Osteocyte (in vitro differentiated cells): ENCODE results near the gene RGS12. TPM values are rescaled to one million over a fixed set of nuclear protein-coding genes. Genes with fewer than 3 reads are reported as not detected.

Source experiments
- DNase-seq: peaks from one replicate; pipeline ENCODE4 v3.0.0; 2021; ENCODE audit warnings: mixed read lengths; ENCODE audit not compliant: unreplicated experiment; ENCODE audit errors: extremely low spot score
- H3K27ac Mint-ChIP-seq: one replicate; pipeline ENCODE4 v1.8.0; 2021; ENCODE audit warnings: mild to moderate bottlenecking, mixed read lengths; ENCODE audit not compliant: unreplicated experiment
- H3K27me3 Mint-ChIP-seq: one replicate; pipeline ENCODE4 v1.8.0; 2021; ENCODE audit warnings: mixed read lengths; ENCODE audit not compliant: unreplicated experiment
- H3K36me3 Mint-ChIP-seq: one replicate; pipeline ENCODE4 v1.8.0; 2021; ENCODE audit warnings: mixed read lengths; ENCODE audit not compliant: unreplicated experiment
- H3K4me1 Mint-ChIP-seq: one replicate; pipeline ENCODE4 v1.8.0; 2021; ENCODE audit warnings: mixed read lengths; ENCODE audit not compliant: unreplicated experiment
- H3K4me3 Mint-ChIP-seq: one replicate; pipeline ENCODE4 v1.8.0; 2021; ENCODE audit warnings: mild to moderate bottlenecking, moderate library complexity, mixed read lengths; ENCODE audit not compliant: unreplicated experiment
- H3K9me3 Mint-ChIP-seq: one replicate; pipeline ENCODE4 v1.8.0; 2021; ENCODE audit warnings: mixed read lengths; ENCODE audit not compliant: unreplicated experiment
- CTCF ChIP-seq: fragments of 200-600 bp; sonication (generic); IDR thresholded peaks from 2 replicates; pipeline ENCODE4 v1.5.0; 2021; ENCODE audit warnings: antibody characterized with exemption, mild to moderate bottlenecking, moderate library complexity
- total RNA-seq: library from RNA; stranded (reverse); gene quantifications from 2 replicates; pipeline ENCODE4 v1.2.1, GENCODE V29; 2021

RGS12 gene
- total RNA-seq, 1 donor from 2014 or later = 32.5 TPM

GRCh38 chr4:3295837-3296624 lies 3.2 kb downstream of the RGS12 start:
- DNase-seq = peak; percentile 66
- H3K27ac Mint-ChIP-seq = no peak overlapping the region
- H3K9me3 Mint-ChIP-seq = peaks cover 9% of the 10 kb centered on the region
- H3K4me1 Mint-ChIP-seq = peaks cover 26% of the 10 kb centered on the region
- H3K4me3 Mint-ChIP-seq = no peak overlapping the region
- no peaks in the 10 kb centered on the region for H3K27me3 Mint-ChIP-seq
- peaks cover 21% of the 10 kb centered on the region for H3K36me3 Mint-ChIP-seq
- TF ChIP-seq CTCF = no peak

DNA sequence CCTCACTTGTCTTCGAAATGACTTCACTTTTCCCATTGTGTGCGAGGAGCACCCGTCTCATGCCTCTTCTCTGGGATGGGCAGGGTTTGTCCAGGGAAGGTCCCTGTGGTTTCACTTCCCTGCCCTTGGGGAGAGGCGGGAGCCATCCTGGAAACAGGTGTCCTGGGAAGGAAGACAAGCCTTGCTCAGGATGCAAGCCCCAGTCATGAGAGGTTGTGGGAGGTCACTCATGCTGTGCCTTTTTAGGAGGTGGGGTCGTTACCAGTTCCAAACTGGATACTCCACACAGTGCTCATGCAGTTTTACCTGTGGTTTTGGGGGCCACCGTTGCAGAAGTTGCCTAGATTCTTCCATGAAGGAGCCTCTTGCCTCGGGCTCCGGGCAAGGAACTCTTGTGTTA lies 3.8 kb downstream of the RGS12 start:
- peaks cover 9% of the 10 kb centered on the region for H3K9me3 Mint-ChIP-seq
- DNase-seq = peak; percentile 66
- H3K4me1 Mint-ChIP-seq = peaks cover 24% of the 10 kb centered on the region
- peaks cover 21% of the 10 kb centered on the region for H3K36me3 Mint-ChIP-seq
- no peak for TF ChIP-seq CTCF
- no peak overlapping the region for H3K4me3 Mint-ChIP-seq
- no peak overlapping the region for H3K27ac Mint-ChIP-seq
- no peaks in the 10 kb centered on the region for H3K27me3 Mint-ChIP-seq

- Mint-ChIP-seq H3K27me3 (no peaks in the 10 kb centered on the region), H3K36me3 (peaks cover 21% of the 10 kb centered on the region), H3K4me3 (no peak overlapping the region), H3K27ac (no peak overlapping the region), H3K9me3 (peaks cover 9% of the 10 kb centered on the region), H3K4me1 (peaks cover 23% of the 10 kb centered on the region)
- peak; percentile 67 for DNase-seq
- TF ChIP-seq CTCF = no peak
These were observed 4.4 kb downstream of the RGS12 start for GRCh38 chr4:3297066-3297859.

DNA sequence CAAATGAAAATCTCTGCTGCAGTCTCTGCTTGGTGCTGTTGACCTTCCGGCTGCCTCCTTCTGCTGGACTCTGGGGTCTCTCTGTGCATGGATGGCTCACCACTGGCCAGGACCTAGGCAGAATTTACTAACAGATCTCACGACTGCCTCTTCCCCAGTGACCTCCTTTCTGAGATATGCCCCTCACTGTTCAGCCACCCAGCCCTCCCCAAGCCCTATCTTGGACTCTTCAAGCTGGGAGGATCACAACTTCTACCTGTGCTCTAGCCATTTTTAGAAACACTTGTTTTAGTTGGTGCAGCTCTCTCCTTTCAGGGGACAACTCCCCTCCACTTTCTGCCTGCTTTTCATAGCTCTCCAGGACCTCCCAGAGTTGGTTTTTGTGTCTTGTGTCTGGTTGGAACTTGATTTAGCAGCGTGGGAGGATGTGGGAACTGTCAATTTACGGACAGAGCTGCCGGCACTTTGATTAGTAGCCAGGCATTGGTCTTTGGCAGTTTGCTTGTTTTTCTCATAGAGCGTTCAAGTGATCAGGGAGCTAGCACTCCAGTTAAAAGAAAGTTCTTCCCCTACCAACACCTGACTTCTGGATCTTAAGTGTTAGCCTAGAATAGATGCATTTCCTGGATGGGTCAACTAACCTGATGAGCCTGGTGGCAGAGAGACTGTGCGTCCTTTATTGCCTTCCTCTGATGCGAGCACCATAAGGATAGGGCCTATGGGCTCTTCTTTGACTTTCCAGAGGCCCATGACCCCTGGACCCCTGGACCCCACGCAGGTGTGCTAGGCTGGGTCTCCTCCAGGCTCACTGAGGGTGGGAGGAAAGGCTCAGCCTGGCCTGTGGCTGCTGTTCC lies 6.5 kb downstream of the RGS12 start:
- no peak overlapping the region for H3K27ac Mint-ChIP-seq
- no peak overlapping the region for H3K4me3 Mint-ChIP-seq
- peaks cover 20% of the 10 kb centered on the region for H3K4me1 Mint-ChIP-seq
- no peak for TF ChIP-seq CTCF
- peaks cover 9% of the 10 kb centered on the region for H3K9me3 Mint-ChIP-seq
- DNase-seq = no peak
- no peaks in the 10 kb centered on the region for H3K27me3 Mint-ChIP-seq
- peaks cover 21% of the 10 kb centered on the region for H3K36me3 Mint-ChIP-seq
